HCT116 (cell line): Measurements from ENCODE around the gene DTYMK. TPM values are rescaled to one million over a fixed set of nuclear protein-coding genes. Genes with fewer than 3 reads are reported as not detected.

Experiments
- ATAC-seq: fragments of 200-7000 bp; cut with Tn5 transposase; 2 replicates; pipeline ENCODE4 v1.9.1; 2020; ENCODE audit warnings: mild to moderate bottlenecking, moderate library complexity
- BruUV-seq: library from RNA; stranded (reverse); fragments of 400-500 nt; replicated peaks from 2 replicates; lab custom pipeline; 2021; lab: Mats Ljungman, UMichigan
- CTCF ChIA-PET: fragments of 300-600 bp; sonication (Branson Sonifier 250); formaldehyde crosslinking; loops from one replicate; lab custom pipeline; 2021; ENCODE audit warnings: antibody characterized with exemption; lab: Charles Lee
- POLR2A ChIA-PET: fragments of 300-600, 350-600 bp; sonication (Branson Sonifier 250); formaldehyde crosslinking; loops from one replicate; lab custom pipeline; 2021; ENCODE audit warnings: antibody characterized with exemption; lab: Charles Lee
- RAD21 ChIA-PET, 2 experiments: fragments of 300-600 bp; sonication (Branson Sonifier 250); formaldehyde crosslinking; loops; one replicate each; lab custom pipeline; 2023; ENCODE audit warnings: low total read pairs in 2 of 2; ENCODE audit not compliant: uncharacterized antibody in 2 of 2, unreplicated experiment in 2 of 2, low non-redundant PET in 1 of 2; lab: Charles Lee
- DNase-seq: peaks from one replicate; pipeline ENCODE4 v3.0.0-alpha.2; 2010; ENCODE audit warnings: low read depth, low spot score
- H2AFZ ChIP-seq: fragments of 200-600 bp; shearing (Covaris generic), sonication (generic); 2 replicates; pipeline ENCODE4 v1.6.1; 2017; ENCODE audit warnings: low read depth, mixed run types, mixed read lengths, antibody characterized with exemption, low read length; ENCODE audit not compliant: poor library complexity, severe bottlenecking
- H3K27ac ChIP-seq: 2 replicates; pipeline ENCODE4 v1.5.1; 2012; ENCODE audit warnings: low read depth, low read length
- H3K27me3 ChIP-seq: fragments of 200-600 bp; sonication (generic); 2 replicates; pipeline ENCODE4 v1.6.1; 2016; ENCODE audit warnings: mixed run types, low read length, mixed read lengths; ENCODE audit not compliant: insufficient read depth
- H3K36me3 ChIP-seq, 2 experiments: fragments of 200-500 bp in 1 of 2; fragments of 200-600 bp in 1 of 2; sonication (Bioruptor generic) in 1 of 2; sonication (generic) in 1 of 2; 2 replicates each; pipeline versions ENCODE4 v1.5.1 to v1.6.1; 2014 to 2016; ENCODE audit warnings: low read length in 2 of 2, inconsistent platforms in 1 of 2, mixed read lengths in 1 of 2, mixed run types in 1 of 2; ENCODE audit not compliant: insufficient read depth in 2 of 2, control insufficient read depth in 1 of 2
- H3K4me1 ChIP-seq, 2 experiments: fragments of 200-600 bp in 1 of 2; sonication (generic) in 1 of 2; 2 replicates each; pipeline versions ENCODE4 v1.5.1 to v1.6.1; 2012 to 2017; ENCODE audit warnings: low read length in 2 of 2, inconsistent platforms in 1 of 2, mild to moderate bottlenecking in 1 of 2, mixed read lengths in 1 of 2, mixed run types in 1 of 2, moderate library complexity in 1 of 2; ENCODE audit not compliant: insufficient read depth in 2 of 2, control insufficient read depth in 1 of 2
- H3K4me2 ChIP-seq: fragments of 200-600 bp; sonication (generic); 2 replicates; pipeline ENCODE4 v1.6.1; 2017; ENCODE audit warnings: mixed run types, low read length, mixed read lengths
- H3K4me3 ChIP-seq, 2 experiments: fragments of 200-600 bp in 1 of 2; sonication (generic) in 1 of 2; replicated peaks in 1 of 2; 2 replicates each; pipeline ENCODE4 v1.5.1; 2011 to 2016; ENCODE audit warnings: low read length in 2 of 2, control low read depth in 1 of 2, low read depth in 1 of 2, mild to moderate bottlenecking in 1 of 2, mixed read lengths in 1 of 2, mixed run types in 1 of 2
- H3K79me2 ChIP-seq: fragments of 200-600 bp; sonication (generic); 2 replicates; pipeline ENCODE4 v1.6.1; 2017; ENCODE audit warnings: mild to moderate bottlenecking, mixed run types, low read length, moderate library complexity, mixed read lengths; ENCODE audit not compliant: insufficient read depth
- H3K9ac ChIP-seq: fragments of 200-600 bp; sonication (generic); 2 replicates; pipeline ENCODE4 v1.6.1; 2016; ENCODE audit warnings: low read length, mixed read lengths
- H3K9me2 ChIP-seq: fragments of 200-600 bp; sonication (generic), shearing (Covaris generic); 2 replicates; pipeline ENCODE4 v1.6.1; 2017; ENCODE audit warnings: mixed run types, mild to moderate bottlenecking, moderate library complexity; ENCODE audit not compliant: insufficient read depth
- H3K9me3 ChIP-seq, 2 experiments: fragments of 200-500 bp in 1 of 2; fragments of 200-600 bp in 1 of 2; sonication (Bioruptor generic) in 1 of 2; sonication (generic) in 1 of 2; 2 replicates each; pipeline ENCODE4 v1.6.1; 2014 to 2017; ENCODE audit warnings: low read length in 2 of 2, mixed read lengths in 2 of 2, inconsistent platforms in 1 of 2, low read depth in 1 of 2, mild to moderate bottlenecking in 1 of 2, mixed run types in 1 of 2, moderate library complexity in 1 of 2; ENCODE audit not compliant: control insufficient read depth in 1 of 2, insufficient read depth in 1 of 2
- H4K20me1 ChIP-seq: fragments of 200-600 bp; sonication (generic), shearing (Covaris generic); 2 replicates; pipeline ENCODE4 v1.6.1; 2017; ENCODE audit warnings: mixed run types, mild to moderate bottlenecking, moderate library complexity; ENCODE audit not compliant: insufficient read depth
- CBX3 ChIP-seq: IDR thresholded peaks from 2 replicates; pipeline ENCODE4 v1.6.1; 2012; ENCODE audit warnings: low read depth
- CEBPB ChIP-seq: IDR thresholded peaks from 2 replicates; pipeline ENCODE4 v1.6.1; 2012; ENCODE audit warnings: low read depth
- EGR1 ChIP-seq: IDR thresholded peaks from 2 replicates; pipeline ENCODE4 v1.6.1; 2012; ENCODE audit warnings: low read depth
- ELF1 ChIP-seq: IDR thresholded peaks from 2 replicates; pipeline ENCODE4 v1.6.1; 2012; ENCODE audit warnings: low read depth, borderline replicate concordance
- EZH2 ChIP-seq: fragments of 200-600 bp; sonication (generic); IDR thresholded peaks from 2 replicates; pipeline ENCODE4 v1.6.1; 2017; ENCODE audit warnings: antibody characterized with exemption, mixed run types
- EZH2phosphoT487 ChIP-seq: fragments of 200-600 bp; IDR thresholded peaks from 2 replicates; pipeline ENCODE4 v1.6.1; 2018; ENCODE audit warnings: antibody characterized with exemption, borderline replicate concordance
- JUND ChIP-seq: IDR thresholded peaks from 2 replicates; pipeline ENCODE4 v1.6.1; 2012
- POLR2A ChIP-seq: IDR thresholded peaks from 2 replicates; pipeline ENCODE4 v1.7.0; 2011; ENCODE audit warnings: borderline replicate concordance; ENCODE audit not compliant: insufficient read depth, insufficient read length; ENCODE audit errors: extremely low read depth
- POLR2AphosphoS5 ChIP-seq: IDR thresholded peaks from 2 replicates; pipeline ENCODE4 v1.6.1; 2011; ENCODE audit warnings: mild to moderate bottlenecking, low read depth, low read length, moderate library complexity
- RAD21 ChIP-seq: IDR thresholded peaks from 2 replicates; pipeline ENCODE4 v1.6.1; 2012; ENCODE audit warnings: low read depth, mild to moderate bottlenecking
- SIN3A ChIP-seq: IDR thresholded peaks from 2 replicates; pipeline ENCODE4 v1.6.1; 2012; ENCODE audit warnings: low read depth
- TCF7L2 ChIP-seq: IDR thresholded peaks from 2 replicates; pipeline ENCODE4 v1.7.0; 2011; ENCODE audit warnings: borderline replicate concordance, inconsistent platforms; ENCODE audit not compliant: insufficient read depth, insufficient read length; ENCODE audit errors: extremely low read depth
- YY1 ChIP-seq: IDR thresholded peaks from 2 replicates; pipeline ENCODE4 v1.6.1; 2011; ENCODE audit warnings: low read length, low read depth, moderate library complexity, mild to moderate bottlenecking; ENCODE audit not compliant: insufficient replicate concordance; ENCODE audit errors: extremely low read depth
- ZFX ChIP-seq: fragments of 450-650 bp; IDR thresholded peaks from 2 replicates; pipeline ENCODE4 v1.6.1; 2017
- ZNF274 ChIP-seq: fragments of 200-500 bp; sonication (Bioruptor generic); IDR thresholded peaks from 2 replicates; pipeline ENCODE4 v1.6.1; 2014; ENCODE audit warnings: mild to moderate bottlenecking, low read depth, low read length, inconsistent platforms
- intact Hi-C: fragments of 100-400 bp; cut with micrococcal nuclease; formaldehyde crosslinking; loops from 2 replicates; pipeline ENCODE4 v1.10.0; 2022
- total RNA-seq: library from RNA; stranded (reverse); gene quantifications from one replicate; pipeline ENCODE4 v1.2.1, GENCODE V29; 2021; ENCODE audit not compliant: unreplicated experiment
- TF ChIP-seq, protein P1 (sequence below), 3 experiments: fragments of 200-600 bp in 1 of 3; sonication (generic) in 1 of 3; IDR thresholded peaks in 2 of 3; conservative IDR thresholded peaks in 1 of 3; 2 replicates each; pipeline ENCODE4 v1.5.1; 2012 to 2017; ENCODE audit warnings: low read depth in 2 of 3, low read length in 2 of 3, antibody characterized with exemption in 1 of 3, borderline replicate concordance in 1 of 3, control low read depth in 1 of 3, mild to moderate bottlenecking in 1 of 3, mixed read lengths in 1 of 3, mixed run types in 1 of 3, moderate library complexity in 1 of 3; ENCODE audit not compliant: insufficient read depth in 1 of 3
- TF ChIP-seq, protein P2 (sequence below): IDR thresholded peaks from 2 replicates; pipeline ENCODE4 v1.6.1; 2011; ENCODE audit warnings: mild to moderate bottlenecking, low read length, moderate library complexity; ENCODE audit not compliant: insufficient replicate concordance; ENCODE audit errors: extremely low read depth
- TF ChIP-seq, protein P3 (sequence below): IDR thresholded peaks from 2 replicates; pipeline ENCODE4 v1.6.1; 2012
- TF ChIP-seq, protein P4 (sequence below): IDR thresholded peaks from 2 replicates; pipeline ENCODE4 v1.6.1; 2012; ENCODE audit warnings: low read depth

DTYMK gene
- total RNA-seq, 1 experiment from 2014 or later, result 83.3 TPM

DNA sequence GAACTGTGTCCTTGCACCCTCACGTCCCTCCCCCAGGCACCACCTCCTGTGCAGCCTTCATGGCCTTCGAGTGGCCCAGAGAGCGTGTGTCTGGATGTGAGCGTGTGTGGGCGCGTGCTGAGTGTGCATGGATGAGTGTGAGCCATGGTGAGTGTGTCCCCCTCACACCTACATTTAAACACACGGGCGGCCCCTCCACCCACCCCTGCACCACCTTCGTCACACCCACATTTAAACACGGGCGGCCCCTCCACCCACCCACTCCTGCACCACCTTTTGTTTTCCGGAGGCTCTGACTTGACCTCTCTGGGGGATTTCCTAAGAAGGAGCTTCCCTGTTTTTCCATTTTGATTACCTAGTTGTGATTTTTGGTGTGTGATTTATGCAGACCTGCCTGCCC is 17.8 kb downstream of the DTYMK start:
- ChIA-PET POLR2A (no interaction called here), CTCF (no interaction called here), RAD21 (no interaction called here)
- Histone ChIP-seq H4K20me1 (0 out of 2 replicates have a peak, but pooled peaks cover 3% of the 10 kb centered on the region), H3K9ac (no peak overlapping the region), H3K9me3 (no peaks in the 10 kb centered on the region), H3K79me2 (no peaks in the 10 kb centered on the region), H2AFZ (no peak overlapping the region), H3K27ac (no peak overlapping the region), H3K36me3 (peaks cover 12 to 15% of the 10 kb centered on the region in 2 experiments; a peak in 3 of 4 replicates), H3K27me3 (no peaks in the 10 kb centered on the region), H3K9me2 (no peaks in the 10 kb centered on the region), H3K4me1 (peaks cover 0 to 6% of the 10 kb centered on the region in 2 experiments; a peak in 2 of 4 replicates), H3K4me2 (no peak overlapping the region), H3K4me3 (no peak overlapping the region)
- DNase-seq, result no peak
- TF ChIP-seq ZNF274 (no peak), ELF1 (no peak), POLR2AphosphoS5 (no peak), CEBPB (no peak), CBX3 (no peak), POLR2A (no peak), RAD21 (no peak), JUND (no peak), ZFX (no peak), EGR1 (no peak), EZH2 (no peak), SIN3A (no peak), YY1 (no peak), TCF7L2 (no peak), EZH2phosphoT487 (no peak)
- TF ChIP-seq, protein P1, sequence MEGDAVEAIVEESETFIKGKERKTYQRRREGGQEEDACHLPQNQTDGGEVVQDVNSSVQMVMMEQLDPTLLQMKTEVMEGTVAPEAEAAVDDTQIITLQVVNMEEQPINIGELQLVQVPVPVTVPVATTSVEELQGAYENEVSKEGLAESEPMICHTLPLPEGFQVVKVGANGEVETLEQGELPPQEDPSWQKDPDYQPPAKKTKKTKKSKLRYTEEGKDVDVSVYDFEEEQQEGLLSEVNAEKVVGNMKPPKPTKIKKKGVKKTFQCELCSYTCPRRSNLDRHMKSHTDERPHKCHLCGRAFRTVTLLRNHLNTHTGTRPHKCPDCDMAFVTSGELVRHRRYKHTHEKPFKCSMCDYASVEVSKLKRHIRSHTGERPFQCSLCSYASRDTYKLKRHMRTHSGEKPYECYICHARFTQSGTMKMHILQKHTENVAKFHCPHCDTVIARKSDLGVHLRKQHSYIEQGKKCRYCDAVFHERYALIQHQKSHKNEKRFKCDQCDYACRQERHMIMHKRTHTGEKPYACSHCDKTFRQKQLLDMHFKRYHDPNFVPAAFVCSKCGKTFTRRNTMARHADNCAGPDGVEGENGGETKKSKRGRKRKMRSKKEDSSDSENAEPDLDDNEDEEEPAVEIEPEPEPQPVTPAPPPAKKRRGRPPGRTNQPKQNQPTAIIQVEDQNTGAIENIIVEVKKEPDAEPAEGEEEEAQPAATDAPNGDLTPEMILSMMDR (IDR thresholded peaks at IDR 0.05 in 2 of 3, conservative IDR thresholded peaks at IDR 0.05 in 1 of 3; ENCODE audit: borderline replicate concordance in 1 of 3, insufficient read depth in 1 of 3, low read depth in 2 of 3, low read length in 2 of 3), result no peak
- TF ChIP-seq, protein P2, sequence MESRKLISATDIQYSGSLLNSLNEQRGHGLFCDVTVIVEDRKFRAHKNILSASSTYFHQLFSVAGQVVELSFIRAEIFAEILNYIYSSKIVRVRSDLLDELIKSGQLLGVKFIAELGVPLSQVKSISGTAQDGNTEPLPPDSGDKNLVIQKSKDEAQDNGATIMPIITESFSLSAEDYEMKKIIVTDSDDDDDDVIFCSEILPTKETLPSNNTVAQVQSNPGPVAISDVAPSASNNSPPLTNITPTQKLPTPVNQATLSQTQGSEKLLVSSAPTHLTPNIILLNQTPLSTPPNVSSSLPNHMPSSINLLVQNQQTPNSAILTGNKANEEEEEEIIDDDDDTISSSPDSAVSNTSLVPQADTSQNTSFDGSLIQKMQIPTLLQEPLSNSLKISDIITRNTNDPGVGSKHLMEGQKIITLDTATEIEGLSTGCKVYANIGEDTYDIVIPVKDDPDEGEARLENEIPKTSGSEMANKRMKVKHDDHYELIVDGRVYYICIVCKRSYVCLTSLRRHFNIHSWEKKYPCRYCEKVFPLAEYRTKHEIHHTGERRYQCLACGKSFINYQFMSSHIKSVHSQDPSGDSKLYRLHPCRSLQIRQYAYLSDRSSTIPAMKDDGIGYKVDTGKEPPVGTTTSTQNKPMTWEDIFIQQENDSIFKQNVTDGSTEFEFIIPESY, result no peak
- TF ChIP-seq, protein P3, sequence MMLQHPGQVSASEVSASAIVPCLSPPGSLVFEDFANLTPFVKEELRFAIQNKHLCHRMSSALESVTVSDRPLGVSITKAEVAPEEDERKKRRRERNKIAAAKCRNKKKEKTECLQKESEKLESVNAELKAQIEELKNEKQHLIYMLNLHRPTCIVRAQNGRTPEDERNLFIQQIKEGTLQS, result no peak
- TF ChIP-seq, protein P4, sequence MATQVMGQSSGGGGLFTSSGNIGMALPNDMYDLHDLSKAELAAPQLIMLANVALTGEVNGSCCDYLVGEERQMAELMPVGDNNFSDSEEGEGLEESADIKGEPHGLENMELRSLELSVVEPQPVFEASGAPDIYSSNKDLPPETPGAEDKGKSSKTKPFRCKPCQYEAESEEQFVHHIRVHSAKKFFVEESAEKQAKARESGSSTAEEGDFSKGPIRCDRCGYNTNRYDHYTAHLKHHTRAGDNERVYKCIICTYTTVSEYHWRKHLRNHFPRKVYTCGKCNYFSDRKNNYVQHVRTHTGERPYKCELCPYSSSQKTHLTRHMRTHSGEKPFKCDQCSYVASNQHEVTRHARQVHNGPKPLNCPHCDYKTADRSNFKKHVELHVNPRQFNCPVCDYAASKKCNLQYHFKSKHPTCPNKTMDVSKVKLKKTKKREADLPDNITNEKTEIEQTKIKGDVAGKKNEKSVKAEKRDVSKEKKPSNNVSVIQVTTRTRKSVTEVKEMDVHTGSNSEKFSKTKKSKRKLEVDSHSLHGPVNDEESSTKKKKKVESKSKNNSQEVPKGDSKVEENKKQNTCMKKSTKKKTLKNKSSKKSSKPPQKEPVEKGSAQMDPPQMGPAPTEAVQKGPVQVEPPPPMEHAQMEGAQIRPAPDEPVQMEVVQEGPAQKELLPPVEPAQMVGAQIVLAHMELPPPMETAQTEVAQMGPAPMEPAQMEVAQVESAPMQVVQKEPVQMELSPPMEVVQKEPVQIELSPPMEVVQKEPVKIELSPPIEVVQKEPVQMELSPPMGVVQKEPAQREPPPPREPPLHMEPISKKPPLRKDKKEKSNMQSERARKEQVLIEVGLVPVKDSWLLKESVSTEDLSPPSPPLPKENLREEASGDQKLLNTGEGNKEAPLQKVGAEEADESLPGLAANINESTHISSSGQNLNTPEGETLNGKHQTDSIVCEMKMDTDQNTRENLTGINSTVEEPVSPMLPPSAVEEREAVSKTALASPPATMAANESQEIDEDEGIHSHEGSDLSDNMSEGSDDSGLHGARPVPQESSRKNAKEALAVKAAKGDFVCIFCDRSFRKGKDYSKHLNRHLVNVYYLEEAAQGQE, result no peak
- intact Hi-C loops, result no loop called here
- ATAC-seq, result no peak
- no TSS peak for BruUV-seq
